HEK293 (cell line): ENCODE results near the gene PRRC2B.

Experiments
- CTCF ChIA-PET: fragments of 350-600 bp; formaldehyde crosslinking; extraction: SDS; loops from one replicate; lab custom pipeline; 2021; ENCODE audit warnings: antibody characterized with exemption; lab: Yijun Ruan, JAX
- POLR2A ChIA-PET: fragments of 300-600 bp; formaldehyde crosslinking; extraction: SDS; loops from one replicate; lab custom pipeline; 2020; ENCODE audit warnings: antibody characterized with exemption, inconsistent platforms; lab: Yijun Ruan, JAX
- H3K27ac ChIP-seq: fragments of 200-500 bp; sonication (Bioruptor generic); 2 replicates; pipeline ENCODE4 v1.5.1; 2014; ENCODE audit warnings: low read depth, low read length, control low read depth, inconsistent platforms; ENCODE audit errors: extremely low read depth
- H3K36me3 ChIP-seq, 2 experiments: fragments of 200-500 bp in 1 of 2; sonication (Bioruptor generic) in 1 of 2; 1 replicate in 1 of 2; 2 replicates in 1 of 2; pipeline ENCODE4 v1.5.1; 2014 to 2017; ENCODE audit warnings: inconsistent platforms in 2 of 2, low read length in 2 of 2; ENCODE audit not compliant: control insufficient read depth in 2 of 2, insufficient read depth in 1 of 2
- H3K4me1 ChIP-seq: fragments of 200-500 bp; sonication (Bioruptor generic); 2 replicates; pipeline ENCODE4 v1.5.1; 2014; ENCODE audit warnings: mild to moderate bottlenecking, low read length, inconsistent platforms; ENCODE audit not compliant: control insufficient read depth, insufficient read depth
- H3K4me3 ChIP-seq: 2 replicates; pipeline ENCODE4 v1.5.1; 2011; ENCODE audit warnings: low read depth, mild to moderate bottlenecking, control low read depth, low read length, moderate library complexity
- H3K9me3 ChIP-seq: fragments of 200-500 bp; sonication (Bioruptor generic); 2 replicates; pipeline ENCODE4 v1.5.1; 2014; ENCODE audit warnings: low read depth, low read length, inconsistent platforms; ENCODE audit not compliant: control insufficient read depth, insufficient read depth
- PATZ1 ChIP-seq: fragments of 450-650 bp; formaldehyde crosslinking; IDR thresholded peaks from 2 replicates; pipeline ENCODE4 v1.5.1; 2016; ENCODE audit warnings: missing biosample characterization, missing genetic modification characterization
- REST ChIP-seq: fragments of 450-650 bp; formaldehyde crosslinking; IDR thresholded peaks from 2 replicates; pipeline ENCODE4 v1.5.1; 2016; ENCODE audit warnings: missing biosample characterization, missing genetic modification characterization
- YY2 ChIP-seq: fragments of 450-650 bp; formaldehyde crosslinking; IDR thresholded peaks from 2 replicates; pipeline ENCODE4 v1.5.1; 2016; ENCODE audit warnings: missing biosample characterization, missing genetic modification characterization
- ZNF169 ChIP-seq: fragments of 450-650 bp; formaldehyde crosslinking; IDR thresholded peaks from 2 replicates; pipeline ENCODE4 v1.5.1; 2016; ENCODE audit warnings: missing biosample characterization, missing genetic modification characterization
- ZNF341 ChIP-seq: fragments of 450-650 bp; formaldehyde crosslinking; IDR thresholded peaks from 2 replicates; pipeline ENCODE4; 2016; ENCODE audit warnings: low read depth, missing biosample characterization, missing genetic modification characterization
- ZNF600 ChIP-seq: fragments of 450-650 bp; formaldehyde crosslinking; IDR thresholded peaks from 2 replicates; pipeline ENCODE4 v1.5.1; 2016; ENCODE audit warnings: missing biosample characterization, missing genetic modification characterization
- TF ChIP-seq, protein P1 (sequence below): fragments of 450-650 bp; formaldehyde crosslinking; IDR thresholded peaks from 2 replicates; pipeline ENCODE4 v1.5.1; 2016; ENCODE audit warnings: missing biosample characterization, missing genetic modification characterization

PRRC2B gene

GRCh38 chr9:131475956-131476776 is 82.3 kb downstream of the PRRC2B start:
- Histone ChIP-seq H3K27ac (no peak overlapping the region), H3K4me3 (no peak overlapping the region), H3K9me3 (no peaks in the 10 kb centered on the region), H3K4me1 (no peaks in the 10 kb centered on the region), H3K36me3 (peaks cover 32 to 95% of the 10 kb centered on the region in 2 experiments)
- TF ChIP-seq REST (tag by site-specific recombination) (no peak), ZNF600 (tag by site-specific recombination) (peak; percentile 8; the same call in 1 of the 2 replicates), ZNF341 (tag by site-specific recombination) (no peak), YY2 (no peak), PATZ1 (no peak)
- TF ChIP-seq, protein P1, sequence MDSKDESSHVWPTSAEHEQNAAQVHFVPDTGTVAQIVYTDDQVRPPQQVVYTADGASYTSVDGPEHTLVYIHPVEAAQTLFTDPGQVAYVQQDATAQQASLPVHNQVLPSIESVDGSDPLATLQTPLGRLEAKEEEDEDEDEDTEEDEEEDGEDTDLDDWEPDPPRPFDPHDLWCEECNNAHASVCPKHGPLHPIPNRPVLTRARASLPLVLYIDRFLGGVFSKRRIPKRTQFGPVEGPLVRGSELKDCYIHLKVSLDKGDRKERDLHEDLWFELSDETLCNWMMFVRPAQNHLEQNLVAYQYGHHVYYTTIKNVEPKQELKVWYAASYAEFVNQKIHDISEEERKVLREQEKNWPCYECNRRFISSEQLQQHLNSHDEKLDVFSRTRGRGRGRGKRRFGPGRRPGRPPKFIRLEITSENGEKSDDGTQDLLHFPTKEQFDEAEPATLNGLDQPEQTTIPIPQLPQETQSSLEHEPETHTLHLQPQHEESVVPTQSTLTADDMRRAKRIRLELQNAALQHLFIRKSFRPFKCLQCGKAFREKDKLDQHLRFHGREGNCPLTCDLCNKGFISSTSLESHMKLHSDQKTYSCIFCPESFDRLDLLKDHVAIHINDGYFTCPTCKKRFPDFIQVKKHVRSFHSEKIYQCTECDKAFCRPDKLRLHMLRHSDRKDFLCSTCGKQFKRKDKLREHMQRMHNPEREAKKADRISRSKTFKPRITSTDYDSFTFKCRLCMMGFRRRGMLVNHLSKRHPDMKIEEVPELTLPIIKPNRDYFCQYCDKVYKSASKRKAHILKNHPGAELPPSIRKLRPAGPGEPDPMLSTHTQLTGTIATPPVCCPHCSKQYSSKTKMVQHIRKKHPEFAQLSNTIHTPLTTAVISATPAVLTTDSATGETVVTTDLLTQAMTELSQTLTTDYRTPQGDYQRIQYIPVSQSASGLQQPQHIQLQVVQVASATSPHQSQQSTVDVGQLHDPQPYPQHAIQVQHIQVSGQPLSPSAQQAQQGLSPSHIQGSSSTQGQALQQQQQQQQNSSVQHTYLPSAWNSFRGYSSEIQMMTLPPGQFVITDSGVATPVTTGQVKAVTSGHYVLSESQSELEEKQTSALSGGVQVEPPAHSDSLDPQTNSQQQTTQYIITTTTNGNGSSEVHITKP (tag by site-specific recombination), result no peak
- ChIA-PET POLR2A (no interaction called here), CTCF (interaction anchor here (0.5 to 2.8 kb wide), 8 partner anchors 9 to 1675 kb away, joined by 3 to 12 read pairs (median 3); no protein-coding TSS in a partner anchor)

- Histone ChIP-seq H3K4me3 (no peak overlapping the region), H3K36me3 (peaks cover 32 to 95% of the 10 kb centered on the region in 2 experiments), H3K4me1 (no peaks in the 10 kb centered on the region), H3K9me3 (no peaks in the 10 kb centered on the region), H3K27ac (no peak overlapping the region)
- TF ChIP-seq REST (tag by site-specific recombination), result 0 out of 2 replicates have a peak, but pooled peaks have one; percentile 42
- TF ChIP-seq ZNF169 (tag by site-specific recombination), result no peak
- ChIA-PET CTCF (interaction anchor here (1.1 to 2.8 kb wide), 9 partner anchors 9 to 110 kb away, joined by 3 to 12 read pairs (median 5); no protein-coding TSS in a partner anchor), POLR2A (no interaction called here)
Observed at GRCh38 chr9:131476777-131477345, 83.0 kb downstream of the PRRC2B start.
